WTC11 (cell line): Measurements from ENCODE around the gene C5orf15. TPM values are rescaled to one million over a fixed set of nuclear protein-coding genes. Genes with fewer than 3 reads are reported as not detected.

ENCODE experiments used
- ATAC-seq: fragments of 200-7000 bp; cut with Tn5 transposase; 2 replicates; pipeline ENCODE4 v1.10.0; 2021; ENCODE audit warnings: mild to moderate bottlenecking, moderate library complexity
- CTCF ChIA-PET: fragments of 300-600 bp; sonication (Branson Sonifier 250); formaldehyde crosslinking; loops from one replicate; lab custom pipeline; 2021; ENCODE audit warnings: antibody characterized with exemption; lab: Charles Lee
- POLR2A ChIA-PET: fragments of 350-600 bp; sonication (Branson Sonifier 250); formaldehyde crosslinking; loops from one replicate; lab custom pipeline; 2021; ENCODE audit warnings: antibody characterized with exemption; lab: Charles Lee
- DNase-seq: peaks from one replicate; pipeline ENCODE4 v3.0.0; 2021; ENCODE audit warnings: low spot score
- H3K27ac Mint-ChIP-seq: 2 replicates; pipeline ENCODE4 v1.8.0; 2021; ENCODE audit warnings: mixed read lengths
- H3K27me3 Mint-ChIP-seq: 2 replicates; pipeline ENCODE4 v1.8.0; 2021; ENCODE audit warnings: low read depth, mild to moderate bottlenecking, moderate library complexity, mixed read lengths
- H3K36me3 Mint-ChIP-seq: 2 replicates; pipeline ENCODE4 v1.8.0; 2021; ENCODE audit warnings: mixed read lengths
- H3K4me1 Mint-ChIP-seq: 2 replicates; pipeline ENCODE4 v1.8.0; 2022; ENCODE audit warnings: mixed read lengths
- H3K4me3 Mint-ChIP-seq: 2 replicates; pipeline ENCODE4 v1.8.0; 2021; ENCODE audit warnings: mild to moderate bottlenecking, moderate library complexity, mixed read lengths
- H3K9me3 Mint-ChIP-seq: 2 replicates; pipeline ENCODE4 v1.8.0; 2021; ENCODE audit warnings: mixed read lengths
- ATF3 ChIP-seq: sonication (generic); formaldehyde crosslinking; conservative IDR thresholded peaks from 2 replicates; pipeline ENCODE4 v1.8.1; 2022; ENCODE audit warnings: mild to moderate bottlenecking, missing genetic modification reagents
- CBFB ChIP-seq: sonication (generic); formaldehyde crosslinking; IDR thresholded peaks from 2 replicates; pipeline ENCODE4 v1.8.1; 2022; ENCODE audit warnings: mild to moderate bottlenecking, low read depth, missing genetic modification reagents
- E2F5 ChIP-seq: sonication (generic); formaldehyde crosslinking; IDR thresholded peaks from 2 replicates; pipeline ENCODE4 v1.8.1; 2022; ENCODE audit warnings: mild to moderate bottlenecking, moderate library complexity, missing genetic modification reagents
- FOXJ3 ChIP-seq: sonication (generic); formaldehyde crosslinking; IDR thresholded peaks from 2 replicates; pipeline ENCODE4 v1.9.0; 2021; ENCODE audit warnings: missing genetic modification reagents, mild to moderate bottlenecking, borderline replicate concordance
- HMGA2 ChIP-seq: fragments of 250-450 bp; sonication (Bioruptor Pico); IDR thresholded peaks from 2 replicates; pipeline ENCODE4 v1.4.0; 2021; ENCODE audit warnings: mild to moderate bottlenecking, moderate library complexity
- HMGXB4 ChIP-seq: sonication (generic); formaldehyde crosslinking; IDR thresholded peaks from 2 replicates; pipeline ENCODE4 v1.8.1; 2023; ENCODE audit warnings: mild to moderate bottlenecking, moderate library complexity, missing genetic modification reagents
- OVOL2 ChIP-seq: fragments of 250-450 bp; sonication (Bioruptor Pico); IDR thresholded peaks from 2 replicates; pipeline ENCODE4 v1.9.0; 2021; ENCODE audit warnings: mild to moderate bottlenecking, borderline replicate concordance
- PRRX2 ChIP-seq: fragments of 250-450 bp; sonication (Bioruptor Pico); IDR thresholded peaks from 2 replicates; pipeline ENCODE4 v1.8.0; 2021; ENCODE audit warnings: mild to moderate bottlenecking
- RELA ChIP-seq: sonication (generic); formaldehyde crosslinking; IDR thresholded peaks from 2 replicates; pipeline ENCODE4 v1.8.1; 2022; ENCODE audit warnings: missing genetic modification reagents, mild to moderate bottlenecking, borderline replicate concordance
- TEAD4 ChIP-seq: sonication (generic); formaldehyde crosslinking; IDR thresholded peaks from 2 replicates; pipeline ENCODE4 v1.8.0; 2022; ENCODE audit warnings: mild to moderate bottlenecking, missing genetic modification reagents
- ZNF121 ChIP-seq: sonication (generic); formaldehyde crosslinking; IDR thresholded peaks from 2 replicates; pipeline ENCODE4 v1.8.0; 2023; ENCODE audit warnings: missing genetic modification reagents
- ZNF263 ChIP-seq: sonication (generic); formaldehyde crosslinking; IDR thresholded peaks from 2 replicates; pipeline ENCODE4 v1.8.1; 2022; ENCODE audit warnings: low read depth, mild to moderate bottlenecking, moderate library complexity, missing genetic modification reagents
- ZNF281 ChIP-seq: sonication (generic); formaldehyde crosslinking; IDR thresholded peaks from 2 replicates; pipeline ENCODE4 v1.8.0; 2023; ENCODE audit warnings: mild to moderate bottlenecking, missing genetic modification reagents
- ZNF532 ChIP-seq: fragments of 250-450 bp; sonication (Bioruptor Pico); IDR thresholded peaks from 2 replicates; pipeline ENCODE4 v1.9.0; 2021; ENCODE audit warnings: mild to moderate bottlenecking, borderline replicate concordance
- ZNF671 ChIP-seq: fragments of 250-450 bp; sonication (Bioruptor Pico); IDR thresholded peaks from 2 replicates; pipeline ENCODE4 v1.8.0; 2021; ENCODE audit warnings: mild to moderate bottlenecking
- total RNA-seq: library from RNA; stranded (reverse); gene quantifications from 3 replicates; pipeline ENCODE4 v1.2.3, GENCODE V29; 2021
- TF ChIP-seq, protein P1 (sequence below): sonication (generic); formaldehyde crosslinking; IDR thresholded peaks from 2 replicates; pipeline ENCODE4 v1.8.0; 2022; ENCODE audit warnings: mild to moderate bottlenecking, missing genetic modification reagents
- TF ChIP-seq, protein P2 (sequence below): sonication (generic); formaldehyde crosslinking; IDR thresholded peaks from 2 replicates; pipeline ENCODE4 v1.8.1; 2023; ENCODE audit warnings: mild to moderate bottlenecking, missing genetic modification reagents

Gene C5orf15
- total RNA-seq, 1 experiment from 2014 or later, result 32.7 TPM

GRCh38 chr5:133941456-133942196, 26.8 kb downstream of the C5orf15 start:
- DNase-seq (no peak), ATAC-seq (no peak)
- Mint-ChIP-seq H3K9me3 (peaks cover 7% of the 10 kb centered on the region), H3K36me3 (no peaks in the 10 kb centered on the region), H3K27ac (no peak overlapping the region), H3K4me1 (peaks cover 17% of the 10 kb centered on the region), H3K27me3 (no peaks in the 10 kb centered on the region; the same call in 1 of the 2 replicates), H3K4me3 (no peak overlapping the region)
- CTCF ChIA-PET, result no interaction called here
- POLR2A ChIA-PET, result no interaction called here
- no peak for TF ChIP-seq ZNF532 (CRISPR knock-in tag)
- no peak for TF ChIP-seq CBFB
- no peak for TF ChIP-seq FOXJ3 (CRISPR knock-in tag)
- TF ChIP-seq HMGA2, result no peak

GRCh38 chr5:133939668-133940067, 28.8 kb downstream of the C5orf15 start:
- ChIA-PET POLR2A (no interaction called here), CTCF (no interaction called here)
- TF ChIP-seq ATF3 (CRISPR knock-in tag) (no peak), FOXJ3 (CRISPR knock-in tag) (no peak), TEAD4 (CRISPR knock-in tag) (no peak)
- Mint-ChIP-seq H3K36me3 (no peaks in the 10 kb centered on the region), H3K27ac (no peak overlapping the region; the same call in 1 of the 2 replicates), H3K27me3 (no peaks in the 10 kb centered on the region; the same call in 1 of the 2 replicates), H3K9me3 (peaks cover 9% of the 10 kb centered on the region), H3K4me1 (peaks cover 17% of the 10 kb centered on the region), H3K4me3 (no peak overlapping the region)
- ATAC-seq (no peak), DNase-seq (no peak)

DNA sequence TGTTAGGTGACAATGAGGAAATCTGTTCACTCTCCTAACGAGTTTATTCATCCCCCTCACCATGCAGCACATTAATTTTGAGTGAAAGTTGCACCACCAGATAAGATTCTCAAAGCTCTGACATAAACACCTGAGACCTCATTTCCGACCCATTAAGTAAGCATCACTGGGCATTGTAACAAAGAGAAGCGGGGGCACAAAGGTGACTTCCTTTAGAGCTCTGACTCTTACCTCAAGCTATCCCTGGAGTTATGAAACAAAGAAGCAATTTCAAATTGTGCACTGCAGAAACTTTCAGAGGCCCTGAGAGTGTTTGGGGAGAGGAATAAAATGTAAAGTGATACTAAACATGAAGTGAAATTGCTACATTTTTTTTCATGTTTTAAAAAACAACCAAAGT, 29.5 kb downstream of the C5orf15 start:
- no peak overlapping the region for H3K27ac Mint-ChIP-seq
- DNase-seq (no peak), ATAC-seq (no peak)
- POLR2A ChIA-PET, result no interaction called here
- peaks cover 17% of the 10 kb centered on the region for H3K4me1 Mint-ChIP-seq
- peaks cover 9% of the 10 kb centered on the region for H3K9me3 Mint-ChIP-seq
- no peak overlapping the region for H3K4me3 Mint-ChIP-seq
- CTCF ChIA-PET, result interaction anchor here (0.7 to 0.9 kb wide), 2 partner anchors 58 to 328 kb away, joined by 3 read pairs; no protein-coding TSS in a partner anchor
- no peaks in the 10 kb centered on the region; the same call in 1 of the 2 replicates for H3K27me3 Mint-ChIP-seq
- H3K36me3 Mint-ChIP-seq, result no peaks in the 10 kb centered on the region
- TF ChIP-seq, protein P1, sequence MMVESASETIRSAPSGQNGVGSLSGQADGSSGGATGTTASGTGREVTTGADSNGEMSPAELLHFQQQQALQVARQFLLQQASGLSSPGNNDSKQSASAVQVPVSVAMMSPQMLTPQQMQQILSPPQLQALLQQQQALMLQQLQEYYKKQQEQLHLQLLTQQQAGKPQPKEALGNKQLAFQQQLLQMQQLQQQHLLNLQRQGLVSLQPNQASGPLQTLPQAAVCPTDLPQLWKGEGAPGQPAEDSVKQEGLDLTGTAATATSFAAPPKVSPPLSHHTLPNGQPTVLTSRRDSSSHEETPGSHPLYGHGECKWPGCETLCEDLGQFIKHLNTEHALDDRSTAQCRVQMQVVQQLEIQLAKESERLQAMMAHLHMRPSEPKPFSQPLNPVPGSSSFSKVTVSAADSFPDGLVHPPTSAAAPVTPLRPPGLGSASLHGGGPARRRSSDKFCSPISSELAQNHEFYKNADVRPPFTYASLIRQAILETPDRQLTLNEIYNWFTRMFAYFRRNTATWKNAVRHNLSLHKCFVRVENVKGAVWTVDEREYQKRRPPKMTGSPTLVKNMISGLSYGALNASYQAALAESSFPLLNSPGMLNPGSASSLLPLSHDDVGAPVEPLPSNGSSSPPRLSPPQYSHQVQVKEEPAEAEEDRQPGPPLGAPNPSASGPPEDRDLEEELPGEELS (CRISPR knock-in tag), result no peak
- TF ChIP-seq RELA (CRISPR knock-in tag) (no peak), HMGXB4 (CRISPR knock-in tag) (no peak), PRRX2 (CRISPR knock-in tag) (no peak), ZNF671 (CRISPR knock-in tag) (no peak), OVOL2 (no peak), E2F5 (CRISPR knock-in tag) (no peak), ZNF263 (CRISPR knock-in tag) (no peak), FOXJ3 (CRISPR knock-in tag) (no peak), CBFB (no peak), ZNF281 (CRISPR knock-in tag) (no peak), ZNF121 (CRISPR knock-in tag) (no peak)
- TF ChIP-seq, protein P2, sequence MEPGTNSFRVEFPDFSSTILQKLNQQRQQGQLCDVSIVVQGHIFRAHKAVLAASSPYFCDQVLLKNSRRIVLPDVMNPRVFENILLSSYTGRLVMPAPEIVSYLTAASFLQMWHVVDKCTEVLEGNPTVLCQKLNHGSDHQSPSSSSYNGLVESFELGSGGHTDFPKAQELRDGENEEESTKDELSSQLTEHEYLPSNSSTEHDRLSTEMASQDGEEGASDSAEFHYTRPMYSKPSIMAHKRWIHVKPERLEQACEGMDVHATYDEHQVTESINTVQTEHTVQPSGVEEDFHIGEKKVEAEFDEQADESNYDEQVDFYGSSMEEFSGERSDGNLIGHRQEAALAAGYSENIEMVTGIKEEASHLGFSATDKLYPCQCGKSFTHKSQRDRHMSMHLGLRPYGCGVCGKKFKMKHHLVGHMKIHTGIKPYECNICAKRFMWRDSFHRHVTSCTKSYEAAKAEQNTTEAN (CRISPR knock-in tag), result no peak
